WTC11 (cell line): ENCODE results near the gene FHOD3. TPM values are rescaled to one million over a fixed set of nuclear protein-coding genes. Genes with fewer than 3 reads are reported as not detected.
A peak's percentile ranks its signal among the peaks of the same experiment; 100 is the strongest.

Experiments used
- ATAC-seq: fragments of 200-7000 bp; cut with Tn5 transposase; 2 replicates; pipeline ENCODE4 v1.10.0; 2021; ENCODE audit warnings: mild to moderate bottlenecking, moderate library complexity
- CTCF ChIA-PET: fragments of 300-600 bp; sonication (Branson Sonifier 250); formaldehyde crosslinking; loops from one replicate; lab custom pipeline; 2021; ENCODE audit warnings: antibody characterized with exemption; lab: Charles Lee
- POLR2A ChIA-PET: fragments of 350-600 bp; sonication (Branson Sonifier 250); formaldehyde crosslinking; loops from one replicate; lab custom pipeline; 2021; ENCODE audit warnings: antibody characterized with exemption; lab: Charles Lee
- DNase-seq: peaks from one replicate; pipeline ENCODE4 v3.0.0; 2021; ENCODE audit warnings: low spot score
- H3K27ac Mint-ChIP-seq: 2 replicates; pipeline ENCODE4 v1.8.0; 2021; ENCODE audit warnings: mixed read lengths
- H3K27me3 Mint-ChIP-seq: 2 replicates; pipeline ENCODE4 v1.8.0; 2021; ENCODE audit warnings: low read depth, mild to moderate bottlenecking, moderate library complexity, mixed read lengths
- H3K36me3 Mint-ChIP-seq: 2 replicates; pipeline ENCODE4 v1.8.0; 2021; ENCODE audit warnings: mixed read lengths
- H3K4me1 Mint-ChIP-seq: 2 replicates; pipeline ENCODE4 v1.8.0; 2022; ENCODE audit warnings: mixed read lengths
- H3K4me3 Mint-ChIP-seq: 2 replicates; pipeline ENCODE4 v1.8.0; 2021; ENCODE audit warnings: mild to moderate bottlenecking, moderate library complexity, mixed read lengths
- H3K9me3 Mint-ChIP-seq: 2 replicates; pipeline ENCODE4 v1.8.0; 2021; ENCODE audit warnings: mixed read lengths
- CREB1 ChIP-seq: sonication (generic); formaldehyde crosslinking; IDR thresholded peaks from 2 replicates; pipeline ENCODE4 v1.8.0; 2023; ENCODE audit warnings: mild to moderate bottlenecking, missing genetic modification reagents
- CREM ChIP-seq: sonication (generic); formaldehyde crosslinking; IDR thresholded peaks from 2 replicates; pipeline ENCODE4 v1.8.1; 2022; ENCODE audit warnings: mild to moderate bottlenecking, missing genetic modification reagents, moderate library complexity
- E2F5 ChIP-seq: sonication (generic); formaldehyde crosslinking; IDR thresholded peaks from 2 replicates; pipeline ENCODE4 v1.8.1; 2022; ENCODE audit warnings: mild to moderate bottlenecking, moderate library complexity, missing genetic modification reagents
- ESRRA ChIP-seq: sonication (generic); formaldehyde crosslinking; IDR thresholded peaks from 2 replicates; pipeline ENCODE4 v1.8.1; 2022; ENCODE audit warnings: mild to moderate bottlenecking, missing genetic modification reagents, borderline replicate concordance
- JUN ChIP-seq: sonication (generic); formaldehyde crosslinking; IDR thresholded peaks from 2 replicates; pipeline ENCODE4 v1.8.0; 2023; ENCODE audit warnings: mild to moderate bottlenecking, missing genetic modification reagents
- NR2C2 ChIP-seq: sonication (generic); formaldehyde crosslinking; IDR thresholded peaks from 2 replicates; pipeline ENCODE4 v1.8.0; 2022; ENCODE audit warnings: mild to moderate bottlenecking, missing genetic modification reagents
- TEAD1 ChIP-seq: sonication (generic); formaldehyde crosslinking; IDR thresholded peaks from 2 replicates; pipeline ENCODE4 v1.8.0; 2022; ENCODE audit warnings: mild to moderate bottlenecking, missing genetic modification reagents
- TP53 ChIP-seq: sonication (generic); formaldehyde crosslinking; IDR thresholded peaks from 2 replicates; pipeline ENCODE4 v1.8.1; 2023; ENCODE audit warnings: mild to moderate bottlenecking, missing genetic modification reagents
- total RNA-seq: library from RNA; stranded (reverse); gene quantifications from 3 replicates; pipeline ENCODE4 v1.2.3, GENCODE V29; 2021
- TF ChIP-seq, protein P1 (sequence below): sonication (generic); formaldehyde crosslinking; IDR thresholded peaks from 2 replicates; pipeline ENCODE4 v1.8.1; 2023; ENCODE audit warnings: mild to moderate bottlenecking, missing genetic modification reagents
- TF ChIP-seq, protein P2 (sequence below): fragments of 250-450 bp; sonication (Bioruptor Pico); IDR thresholded peaks from 2 replicates; pipeline ENCODE4 v1.9.0; 2021; ENCODE audit warnings: mild to moderate bottlenecking
- TF ChIP-seq, protein P3 (sequence below): sonication (generic); formaldehyde crosslinking; conservative IDR thresholded peaks from 2 replicates; pipeline ENCODE4 v1.8.1; 2023; ENCODE audit warnings: mild to moderate bottlenecking, low read depth, missing genetic modification reagents, moderate library complexity
- TF ChIP-seq, protein P4 (sequence below): sonication (generic); formaldehyde crosslinking; IDR thresholded peaks from 2 replicates; pipeline ENCODE4 v1.8.0; 2023; ENCODE audit warnings: missing genetic modification reagents
- TF ChIP-seq, protein P5 (sequence below): sonication (generic); formaldehyde crosslinking; IDR thresholded peaks from 2 replicates; pipeline ENCODE4 v1.8.0; 2022; ENCODE audit warnings: mild to moderate bottlenecking, missing genetic modification reagents

Gene FHOD3
- total RNA-seq, 1 experiment from 2014 or later, result 3.8 TPM

DNA sequence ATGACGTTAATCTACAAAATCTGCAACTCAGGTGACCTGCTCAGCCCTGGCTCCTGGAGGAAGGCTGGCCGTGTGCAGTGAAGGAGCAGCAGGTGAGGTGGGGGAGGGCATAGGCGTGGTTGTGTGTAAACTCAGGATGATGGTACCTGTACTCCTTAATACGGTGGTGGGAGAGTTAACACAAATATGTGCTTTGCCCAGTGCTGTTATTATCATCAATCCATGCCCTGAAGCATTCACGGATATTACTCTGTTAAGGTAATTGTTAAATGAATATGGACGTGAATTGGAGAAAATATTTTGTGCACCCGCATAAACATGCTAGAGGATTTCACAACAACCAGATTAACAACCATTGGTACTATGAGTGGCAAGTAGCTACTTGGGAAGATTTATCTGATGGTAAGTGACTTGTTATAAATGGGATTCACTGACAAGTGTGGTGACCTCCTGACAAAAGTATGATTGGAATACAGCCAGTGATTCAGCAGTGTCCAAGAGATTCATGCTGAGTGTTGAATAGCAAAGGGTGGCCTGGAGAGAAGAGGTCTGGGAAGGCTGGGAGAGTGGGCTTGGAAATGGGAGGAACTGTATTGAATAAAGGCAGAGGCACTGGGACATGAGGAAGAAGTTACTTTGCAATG lies 337.2 kb downstream of the FHOD3 start:
- POLR2A ChIA-PET, result interaction anchor here (1.0 kb wide), 1 partner anchor 91 kb away, joined by 3 read pairs; no protein-coding TSS in a partner anchor
- CTCF ChIA-PET, result interaction anchor here (1.4 kb wide), 1 partner anchor 53 kb away, joined by 6 read pairs; no protein-coding TSS in a partner anchor
- Mint-ChIP-seq H3K4me3 (no peak overlapping the region), H3K4me1 (peaks cover 22% of the 10 kb centered on the region), H3K27me3 (no peaks in the 10 kb centered on the region), H3K36me3 (no peaks in the 10 kb centered on the region), H3K9me3 (no peaks in the 10 kb centered on the region; the same call in 1 of the 2 replicates), H3K27ac (peak overlapping the region; percentile 84)
- TF ChIP-seq, protein P1, sequence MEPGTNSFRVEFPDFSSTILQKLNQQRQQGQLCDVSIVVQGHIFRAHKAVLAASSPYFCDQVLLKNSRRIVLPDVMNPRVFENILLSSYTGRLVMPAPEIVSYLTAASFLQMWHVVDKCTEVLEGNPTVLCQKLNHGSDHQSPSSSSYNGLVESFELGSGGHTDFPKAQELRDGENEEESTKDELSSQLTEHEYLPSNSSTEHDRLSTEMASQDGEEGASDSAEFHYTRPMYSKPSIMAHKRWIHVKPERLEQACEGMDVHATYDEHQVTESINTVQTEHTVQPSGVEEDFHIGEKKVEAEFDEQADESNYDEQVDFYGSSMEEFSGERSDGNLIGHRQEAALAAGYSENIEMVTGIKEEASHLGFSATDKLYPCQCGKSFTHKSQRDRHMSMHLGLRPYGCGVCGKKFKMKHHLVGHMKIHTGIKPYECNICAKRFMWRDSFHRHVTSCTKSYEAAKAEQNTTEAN (CRISPR knock-in tag), result no peak
- no peak for TF ChIP-seq NR2C2 (CRISPR knock-in tag)
- no peak for TF ChIP-seq CREM
- TF ChIP-seq, protein P2, sequence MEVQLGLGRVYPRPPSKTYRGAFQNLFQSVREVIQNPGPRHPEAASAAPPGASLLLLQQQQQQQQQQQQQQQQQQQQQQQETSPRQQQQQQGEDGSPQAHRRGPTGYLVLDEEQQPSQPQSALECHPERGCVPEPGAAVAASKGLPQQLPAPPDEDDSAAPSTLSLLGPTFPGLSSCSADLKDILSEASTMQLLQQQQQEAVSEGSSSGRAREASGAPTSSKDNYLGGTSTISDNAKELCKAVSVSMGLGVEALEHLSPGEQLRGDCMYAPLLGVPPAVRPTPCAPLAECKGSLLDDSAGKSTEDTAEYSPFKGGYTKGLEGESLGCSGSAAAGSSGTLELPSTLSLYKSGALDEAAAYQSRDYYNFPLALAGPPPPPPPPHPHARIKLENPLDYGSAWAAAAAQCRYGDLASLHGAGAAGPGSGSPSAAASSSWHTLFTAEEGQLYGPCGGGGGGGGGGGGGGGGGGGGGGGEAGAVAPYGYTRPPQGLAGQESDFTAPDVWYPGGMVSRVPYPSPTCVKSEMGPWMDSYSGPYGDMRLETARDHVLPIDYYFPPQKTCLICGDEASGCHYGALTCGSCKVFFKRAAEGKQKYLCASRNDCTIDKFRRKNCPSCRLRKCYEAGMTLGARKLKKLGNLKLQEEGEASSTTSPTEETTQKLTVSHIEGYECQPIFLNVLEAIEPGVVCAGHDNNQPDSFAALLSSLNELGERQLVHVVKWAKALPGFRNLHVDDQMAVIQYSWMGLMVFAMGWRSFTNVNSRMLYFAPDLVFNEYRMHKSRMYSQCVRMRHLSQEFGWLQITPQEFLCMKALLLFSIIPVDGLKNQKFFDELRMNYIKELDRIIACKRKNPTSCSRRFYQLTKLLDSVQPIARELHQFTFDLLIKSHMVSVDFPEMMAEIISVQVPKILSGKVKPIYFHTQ (CRISPR knock-in tag), result no peak
- no peak for TF ChIP-seq CREB1 (CRISPR knock-in tag)
- no peak for TF ChIP-seq TEAD1 (CRISPR knock-in tag)
- TF ChIP-seq, protein P3, sequence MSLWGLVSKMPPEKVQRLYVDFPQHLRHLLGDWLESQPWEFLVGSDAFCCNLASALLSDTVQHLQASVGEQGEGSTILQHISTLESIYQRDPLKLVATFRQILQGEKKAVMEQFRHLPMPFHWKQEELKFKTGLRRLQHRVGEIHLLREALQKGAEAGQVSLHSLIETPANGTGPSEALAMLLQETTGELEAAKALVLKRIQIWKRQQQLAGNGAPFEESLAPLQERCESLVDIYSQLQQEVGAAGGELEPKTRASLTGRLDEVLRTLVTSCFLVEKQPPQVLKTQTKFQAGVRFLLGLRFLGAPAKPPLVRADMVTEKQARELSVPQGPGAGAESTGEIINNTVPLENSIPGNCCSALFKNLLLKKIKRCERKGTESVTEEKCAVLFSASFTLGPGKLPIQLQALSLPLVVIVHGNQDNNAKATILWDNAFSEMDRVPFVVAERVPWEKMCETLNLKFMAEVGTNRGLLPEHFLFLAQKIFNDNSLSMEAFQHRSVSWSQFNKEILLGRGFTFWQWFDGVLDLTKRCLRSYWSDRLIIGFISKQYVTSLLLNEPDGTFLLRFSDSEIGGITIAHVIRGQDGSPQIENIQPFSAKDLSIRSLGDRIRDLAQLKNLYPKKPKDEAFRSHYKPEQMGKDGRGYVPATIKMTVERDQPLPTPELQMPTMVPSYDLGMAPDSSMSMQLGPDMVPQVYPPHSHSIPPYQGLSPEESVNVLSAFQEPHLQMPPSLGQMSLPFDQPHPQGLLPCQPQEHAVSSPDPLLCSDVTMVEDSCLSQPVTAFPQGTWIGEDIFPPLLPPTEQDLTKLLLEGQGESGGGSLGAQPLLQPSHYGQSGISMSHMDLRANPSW (CRISPR knock-in tag), result no peak
- no peak for TF ChIP-seq ESRRA (CRISPR knock-in tag)
- TF ChIP-seq TP53 (CRISPR knock-in tag), result no peak
- TF ChIP-seq, protein P4, sequence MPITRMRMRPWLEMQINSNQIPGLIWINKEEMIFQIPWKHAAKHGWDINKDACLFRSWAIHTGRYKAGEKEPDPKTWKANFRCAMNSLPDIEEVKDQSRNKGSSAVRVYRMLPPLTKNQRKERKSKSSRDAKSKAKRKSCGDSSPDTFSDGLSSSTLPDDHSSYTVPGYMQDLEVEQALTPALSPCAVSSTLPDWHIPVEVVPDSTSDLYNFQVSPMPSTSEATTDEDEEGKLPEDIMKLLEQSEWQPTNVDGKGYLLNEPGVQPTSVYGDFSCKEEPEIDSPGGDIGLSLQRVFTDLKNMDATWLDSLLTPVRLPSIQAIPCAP (CRISPR knock-in tag), result no peak
- TF ChIP-seq, protein P5, sequence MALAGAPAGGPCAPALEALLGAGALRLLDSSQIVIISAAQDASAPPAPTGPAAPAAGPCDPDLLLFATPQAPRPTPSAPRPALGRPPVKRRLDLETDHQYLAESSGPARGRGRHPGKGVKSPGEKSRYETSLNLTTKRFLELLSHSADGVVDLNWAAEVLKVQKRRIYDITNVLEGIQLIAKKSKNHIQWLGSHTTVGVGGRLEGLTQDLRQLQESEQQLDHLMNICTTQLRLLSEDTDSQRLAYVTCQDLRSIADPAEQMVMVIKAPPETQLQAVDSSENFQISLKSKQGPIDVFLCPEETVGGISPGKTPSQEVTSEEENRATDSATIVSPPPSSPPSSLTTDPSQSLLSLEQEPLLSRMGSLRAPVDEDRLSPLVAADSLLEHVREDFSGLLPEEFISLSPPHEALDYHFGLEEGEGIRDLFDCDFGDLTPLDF (CRISPR knock-in tag), result no peak
- TF ChIP-seq E2F5 (CRISPR knock-in tag), result no peak
- no peak for TF ChIP-seq JUN
- ATAC-seq (no peak; the same call in 1 of the 2 replicates), DNase-seq (no peak)

DNA sequence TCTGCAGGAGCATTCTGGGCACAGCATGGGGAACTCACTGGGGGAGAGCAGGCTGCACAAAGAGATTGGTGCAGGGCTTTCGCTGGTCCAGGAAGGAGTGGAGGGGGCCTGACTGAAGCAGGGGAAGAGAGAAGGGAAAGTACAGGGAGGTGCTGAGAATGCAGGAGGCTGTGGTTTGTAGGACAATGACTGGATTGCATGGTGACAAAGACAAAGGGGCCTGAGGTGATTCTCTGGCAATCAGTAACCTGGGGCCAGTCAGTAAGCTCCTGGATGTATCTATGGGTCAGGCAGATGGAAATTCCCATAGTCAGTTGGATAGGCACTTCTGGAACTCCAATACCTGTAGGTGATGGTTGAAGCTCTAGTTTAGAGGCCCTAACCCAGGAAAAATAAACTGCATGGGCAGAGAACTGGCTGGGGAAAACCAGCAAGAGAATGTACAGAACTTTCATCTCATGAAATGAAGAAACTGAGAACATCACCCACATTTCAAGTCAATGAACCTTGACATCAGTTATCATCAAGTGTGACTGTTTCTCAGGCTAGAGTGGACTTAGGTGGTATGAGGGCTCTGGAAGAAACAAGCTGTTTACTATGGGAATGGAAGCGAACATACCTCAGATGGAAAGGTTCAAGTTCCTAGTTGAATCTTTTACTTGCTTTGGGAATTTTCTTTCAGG lies 338.0 kb downstream of the FHOD3 start:
- Mint-ChIP-seq H3K4me1 (peaks cover 22% of the 10 kb centered on the region), H3K27me3 (no peaks in the 10 kb centered on the region), H3K9me3 (no peaks in the 10 kb centered on the region; the same call in 1 of the 2 replicates), H3K36me3 (no peaks in the 10 kb centered on the region), H3K27ac (no peak overlapping the region), H3K4me3 (no peak overlapping the region)
- DNase-seq, result no peak
- peak; percentile 47 for ATAC-seq
- ChIA-PET POLR2A (interaction anchor here (1.0 kb wide), 1 partner anchor 91 kb away, joined by 3 read pairs; no protein-coding TSS in a partner anchor), CTCF (interaction anchor here (1.3 kb wide), 1 partner anchor 52 kb away, joined by 4 read pairs; no protein-coding TSS in a partner anchor)
- TF ChIP-seq NR2C2 (CRISPR knock-in tag), result no peak
